Activated T-cell treated with anti-CD3 and anti-CD28 coated beads, Interleukin-2, amount 50 U/mL, for 48 hours (primary cell): Measurements from ENCODE around the gene TEAD1.
A peak's percentile ranks its signal among the peaks of the same experiment; 100 is the strongest.

Experiments
- DNase-seq, 2 experiments: peaks; one replicate each; pipeline ENCODE4 v3.0.0-alpha.2; 2020

Gene TEAD1

DNA sequence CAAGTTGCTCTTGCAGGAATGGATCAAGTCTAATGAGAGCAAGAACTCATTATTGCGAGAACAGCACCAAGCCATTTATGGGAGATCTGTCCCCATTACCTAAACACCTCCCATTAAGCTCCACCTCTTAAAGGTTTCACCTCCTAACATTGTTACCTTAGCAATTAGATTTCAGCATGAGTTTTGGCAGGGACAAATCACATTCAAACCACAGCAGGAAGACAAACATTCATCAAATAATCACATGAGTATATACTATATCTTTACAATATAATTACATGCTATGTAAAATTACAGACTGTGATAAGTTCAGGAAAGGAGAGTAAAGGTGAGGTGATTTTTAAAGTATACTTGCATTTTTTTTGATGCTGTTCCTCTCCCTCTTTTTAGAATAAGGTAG, 6.6 kb upstream of the TEAD1 start:
- DNase-seq, result no peak

DNA sequence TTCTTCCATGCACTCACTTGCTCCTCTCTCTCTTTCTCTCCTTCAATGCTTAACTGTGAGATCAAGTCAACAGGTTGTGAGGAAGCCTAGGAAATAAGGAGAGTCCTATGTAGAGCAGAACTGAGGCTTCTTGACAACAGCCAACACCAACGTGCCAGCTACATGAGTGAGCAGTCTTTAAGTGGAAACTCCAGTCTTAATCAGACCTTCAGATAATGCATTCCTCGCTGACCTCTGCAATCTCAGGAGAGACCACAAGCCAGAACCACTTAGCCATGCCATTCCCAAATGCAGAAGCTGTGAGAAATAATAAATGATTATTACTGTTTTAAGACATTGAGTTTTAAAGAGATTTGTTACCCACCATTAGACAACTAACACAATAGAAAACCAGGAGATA, 6.1 kb upstream of the TEAD1 start:
- DNase-seq, result no peak

DNA sequence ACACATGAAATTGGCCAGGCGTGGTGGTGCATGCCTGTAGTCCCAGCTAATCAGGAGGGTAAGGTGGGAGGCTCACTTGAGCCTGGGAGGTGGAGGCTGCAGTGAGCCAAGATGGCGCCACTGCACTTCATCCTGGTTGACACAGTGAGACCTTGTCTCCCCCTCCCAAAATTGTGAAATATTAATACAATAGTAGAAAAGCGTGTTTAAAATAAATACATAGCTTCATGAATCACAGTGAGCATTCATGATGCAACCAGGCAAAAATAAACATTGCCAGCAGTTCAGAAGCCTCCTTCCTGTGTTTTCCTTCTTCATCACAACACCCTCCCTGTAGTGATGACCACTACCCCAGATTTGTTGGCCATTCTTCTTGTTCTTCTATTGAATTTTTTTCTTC, 4.3 kb upstream of the TEAD1 start:
- no peak for DNase-seq

DNA sequence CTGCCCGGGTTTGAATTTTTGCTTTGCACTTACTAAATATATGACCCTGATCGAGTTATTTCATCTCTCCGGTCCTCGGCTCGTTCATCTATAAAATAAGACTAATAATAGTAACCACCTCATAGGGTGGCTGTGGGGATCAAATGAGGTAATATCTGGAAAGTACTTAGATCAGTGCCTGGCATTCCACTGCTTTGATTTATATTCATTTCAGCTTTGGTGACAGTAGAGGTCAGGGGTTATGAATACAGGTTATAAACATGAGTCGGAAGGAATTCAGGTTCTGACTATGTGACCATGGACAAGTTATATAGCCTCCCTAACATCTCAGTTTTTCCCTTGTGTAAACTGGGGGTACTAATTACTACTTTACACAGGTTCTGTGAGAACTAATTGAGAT, 2.9 kb upstream of the TEAD1 start:
- DNase-seq, result no peak

DNA sequence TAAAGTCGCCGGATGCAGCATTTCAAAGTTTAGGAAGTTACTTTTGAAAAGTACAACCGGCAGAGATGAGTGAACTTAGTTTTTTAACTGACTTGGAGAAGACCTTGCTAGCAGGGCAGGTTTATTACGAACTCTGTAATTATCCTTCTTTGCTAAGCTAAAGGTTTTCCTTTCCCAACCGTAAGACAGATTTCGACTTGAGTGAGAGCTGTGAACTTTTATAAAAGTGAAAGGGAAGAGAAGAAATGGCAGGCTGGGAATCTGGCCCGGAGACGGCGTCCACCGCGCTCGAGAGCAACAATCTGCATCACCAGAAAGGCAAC, 659 bp upstream of the TEAD1 start:
- DNase-seq, result no peak

DNA sequence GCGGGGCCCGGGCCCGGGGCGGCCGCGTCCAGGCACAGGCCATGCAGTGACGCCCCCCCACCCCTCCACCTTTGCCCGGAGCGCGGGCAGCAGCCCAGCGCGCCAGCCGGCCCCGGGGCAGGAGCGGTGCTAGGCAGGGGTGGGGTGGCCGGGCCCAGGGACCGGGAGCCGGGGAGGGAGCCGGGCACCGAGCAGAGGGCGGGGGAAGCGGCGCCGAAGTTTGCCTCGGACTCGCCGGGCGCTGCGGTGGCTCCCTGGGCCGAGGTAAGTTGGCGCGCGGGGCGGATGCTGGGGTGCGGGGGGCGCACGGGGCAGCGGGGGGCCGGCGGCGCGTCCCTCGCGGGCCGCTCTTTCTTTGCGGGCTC, 332 bp downstream of the TEAD1 start:
- DNase-seq, result no peak

DNA sequence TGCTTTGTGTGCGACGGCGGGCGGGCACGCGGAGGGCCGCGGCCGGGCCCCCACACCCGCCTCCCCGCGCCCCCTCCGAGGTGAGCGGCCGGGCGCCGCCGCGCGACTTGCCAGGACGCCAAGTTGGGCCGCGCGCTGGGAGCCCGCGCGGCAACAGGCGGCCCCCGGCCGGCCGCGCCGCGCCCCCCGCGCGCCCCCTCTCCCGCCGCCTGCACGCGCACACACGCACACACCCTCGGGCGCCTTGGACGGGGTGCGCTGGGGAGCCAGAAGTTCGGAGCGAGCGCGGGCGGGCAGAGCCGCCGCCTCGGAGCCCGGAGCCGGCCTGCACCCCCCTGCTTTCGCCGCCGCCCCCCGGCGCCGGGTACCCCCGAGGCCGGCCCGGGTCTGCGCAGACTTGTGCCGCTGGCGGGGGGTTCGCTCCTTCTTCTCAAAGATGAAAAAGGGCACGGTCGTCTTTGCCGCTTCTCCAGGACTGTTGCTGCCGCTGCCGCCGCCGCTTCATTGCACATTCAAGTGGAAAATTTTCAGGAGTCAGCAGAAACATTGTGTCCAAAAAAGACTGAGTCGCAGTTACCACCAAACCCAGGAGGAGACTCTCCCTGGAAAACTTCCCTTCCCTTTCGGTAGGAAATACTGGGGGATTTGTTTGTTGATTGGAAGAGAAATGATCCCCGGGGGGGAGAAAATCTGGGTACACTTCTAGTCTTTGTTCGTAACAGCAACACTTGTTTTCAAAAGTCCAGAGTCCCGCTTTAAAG, 895 bp downstream of the TEAD1 start:
- peak in 1 of 2 experiments; percentile 21 for DNase-seq

DNA sequence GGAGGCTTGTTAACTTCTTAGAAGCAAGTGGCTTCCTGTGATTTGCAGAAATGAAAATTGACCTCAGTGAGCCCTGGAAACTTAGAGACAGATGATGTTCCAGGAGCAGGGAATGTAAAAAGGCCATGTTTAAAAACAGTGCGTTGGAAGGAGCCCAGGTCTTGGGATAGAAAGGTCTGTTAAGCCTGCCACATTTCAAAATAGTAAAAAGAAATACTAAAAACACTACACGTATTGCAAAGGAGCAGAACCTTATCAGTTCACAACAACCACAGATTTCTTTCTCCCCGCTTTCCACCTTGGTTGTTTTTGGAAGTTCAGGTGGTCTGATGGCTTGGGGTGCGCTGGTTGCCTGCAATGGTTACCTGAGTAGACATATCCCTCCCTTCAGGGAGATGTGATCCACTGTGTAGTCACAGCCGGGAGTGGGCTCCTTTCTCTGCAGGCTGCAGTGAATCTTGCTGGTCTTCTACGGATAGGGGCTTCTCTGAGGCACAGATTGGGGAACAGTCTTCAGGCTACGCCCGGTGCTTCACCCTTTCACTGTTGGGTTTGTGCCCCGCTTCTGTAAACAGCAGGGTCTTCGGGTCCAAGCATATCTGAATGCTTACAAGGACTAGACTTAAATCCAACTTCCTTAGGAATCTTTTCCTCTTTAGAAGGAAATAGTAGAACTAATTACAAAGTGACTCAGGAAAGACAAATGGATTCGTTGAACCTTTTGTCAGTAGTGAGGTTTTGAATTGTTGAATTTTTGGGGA, 1.9 kb downstream of the TEAD1 start:
- no peak for DNase-seq

DNA sequence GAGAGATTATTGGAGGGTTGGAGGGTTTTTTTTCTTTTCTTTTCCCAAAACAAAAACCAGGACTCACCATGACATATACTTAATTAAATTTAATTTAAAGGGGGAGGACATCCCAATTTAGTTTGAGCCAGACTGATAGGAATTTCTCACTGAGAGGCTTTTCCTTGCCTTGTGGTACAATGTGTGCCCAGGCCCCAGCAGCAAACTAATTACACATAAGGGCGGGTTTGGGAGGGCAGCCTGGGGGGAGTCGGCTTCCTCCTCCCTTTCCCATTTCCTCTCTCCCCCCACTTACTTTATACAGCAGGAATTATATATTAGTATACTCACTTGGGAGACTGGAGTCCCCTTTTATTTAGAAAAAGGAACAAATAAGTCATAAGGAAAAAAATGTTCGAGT, 2.9 kb downstream of the TEAD1 start:
- no peak for DNase-seq

DNA sequence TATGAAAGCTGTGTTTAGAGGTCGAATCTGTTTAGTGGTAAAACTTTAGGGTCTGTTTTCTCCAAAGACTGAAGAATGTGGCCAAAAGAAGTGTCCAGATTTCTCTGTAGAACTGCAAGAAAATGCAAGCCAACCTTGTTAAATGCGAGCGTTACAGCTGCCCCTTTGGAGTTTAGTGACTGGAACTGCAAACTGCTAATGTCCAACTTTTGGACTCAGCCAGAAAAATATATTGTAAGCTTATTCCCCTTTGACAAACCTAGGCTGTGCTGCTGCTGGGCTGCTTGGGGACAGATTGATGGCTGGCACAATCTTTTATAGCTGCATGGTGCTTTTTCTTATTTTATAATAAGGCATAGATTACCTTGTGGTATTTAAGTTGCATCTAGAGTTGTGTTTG, 3.9 kb downstream of the TEAD1 start:
- no peak for DNase-seq

DNA sequence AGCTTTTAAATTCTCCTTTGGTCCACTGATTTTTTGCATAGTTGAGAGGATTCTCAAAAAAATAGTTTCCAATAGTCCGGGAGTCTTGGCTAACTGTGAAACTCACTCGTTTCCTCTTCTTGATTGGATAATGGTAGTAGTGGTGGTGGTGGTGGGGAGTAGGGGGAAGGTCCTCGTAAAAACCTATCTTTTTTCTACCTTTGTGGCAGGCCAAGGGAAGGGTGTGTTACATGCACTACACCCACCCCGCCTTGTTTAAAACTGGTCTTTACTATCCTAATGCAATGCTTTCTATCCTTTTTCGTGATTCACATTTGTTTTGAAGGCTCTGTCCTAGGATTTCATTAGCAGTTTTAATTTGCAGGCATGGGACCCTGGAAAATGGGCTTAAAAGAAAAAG, 4.8 kb downstream of the TEAD1 start:
- no peak for DNase-seq

DNA sequence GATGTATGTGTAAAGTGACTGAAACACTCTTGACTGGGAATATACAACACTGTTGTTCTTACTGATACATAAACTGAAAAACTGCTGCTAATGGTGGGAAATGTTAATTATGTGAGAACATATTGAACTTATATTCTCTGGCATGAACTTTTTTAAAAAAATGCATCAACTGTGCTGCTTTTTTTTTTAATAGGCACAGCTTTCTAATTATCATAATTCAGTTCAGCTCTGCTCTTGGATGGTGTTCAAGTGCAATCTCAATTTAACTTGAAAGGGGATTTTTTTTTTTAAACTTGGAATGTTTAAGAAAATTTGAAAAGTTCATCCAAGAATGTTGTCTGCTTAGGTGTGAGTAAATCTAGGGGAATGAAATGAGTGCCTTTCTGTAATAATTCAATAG, 5.2 kb downstream of the TEAD1 start:
- DNase-seq, result no peak

DNA sequence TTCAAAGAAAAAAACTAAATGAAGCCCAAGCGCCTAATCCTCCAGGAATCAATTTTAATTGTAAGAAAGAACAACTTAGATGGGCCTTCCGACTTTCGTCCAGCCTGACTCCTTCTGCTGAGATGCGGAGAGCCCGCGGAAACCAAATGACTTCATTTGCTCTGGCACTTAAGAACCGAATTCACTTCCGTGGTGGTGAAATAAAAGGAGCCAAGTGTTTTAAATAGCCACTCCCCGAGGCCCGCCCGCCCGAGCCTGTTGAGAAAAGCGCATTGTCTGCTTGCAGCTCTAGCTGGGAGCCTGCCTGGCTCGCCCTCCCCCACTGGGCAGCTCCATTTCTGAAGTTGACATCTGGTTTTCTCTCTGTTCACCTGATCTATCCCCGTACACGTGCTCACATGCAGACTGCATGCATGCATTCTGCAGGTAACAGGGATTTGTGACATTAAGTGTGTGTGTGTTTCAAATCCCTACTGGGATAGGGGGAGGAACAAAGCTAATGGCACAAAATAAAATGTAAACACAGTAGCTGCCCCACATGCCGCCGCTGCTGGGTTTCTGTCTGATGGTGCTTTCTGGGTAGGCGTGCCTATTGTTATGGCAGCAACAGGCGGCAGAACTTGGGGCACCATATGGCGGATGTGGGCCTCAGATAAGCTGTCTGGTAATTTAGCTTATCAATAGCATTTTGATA, 6.2 kb downstream of the TEAD1 start:
- DNase-seq, result no peak

DNA sequence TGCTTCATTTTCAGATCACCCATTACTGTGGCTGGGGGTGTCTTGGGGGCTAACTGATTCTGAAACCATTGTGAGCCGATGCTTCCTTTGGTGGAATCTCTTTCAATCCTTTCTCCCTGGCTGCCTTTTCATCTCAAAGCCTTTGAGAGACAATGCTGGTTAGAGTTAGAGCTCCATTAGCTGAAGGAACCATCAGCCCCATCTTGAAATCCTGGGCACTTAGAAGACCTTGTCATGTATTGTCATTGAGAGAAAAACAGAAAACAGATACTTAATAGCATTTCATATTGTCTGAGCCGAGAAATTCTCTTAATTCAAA, 6.7 kb downstream of the TEAD1 start:
- DNase-seq, result no peak

DNA sequence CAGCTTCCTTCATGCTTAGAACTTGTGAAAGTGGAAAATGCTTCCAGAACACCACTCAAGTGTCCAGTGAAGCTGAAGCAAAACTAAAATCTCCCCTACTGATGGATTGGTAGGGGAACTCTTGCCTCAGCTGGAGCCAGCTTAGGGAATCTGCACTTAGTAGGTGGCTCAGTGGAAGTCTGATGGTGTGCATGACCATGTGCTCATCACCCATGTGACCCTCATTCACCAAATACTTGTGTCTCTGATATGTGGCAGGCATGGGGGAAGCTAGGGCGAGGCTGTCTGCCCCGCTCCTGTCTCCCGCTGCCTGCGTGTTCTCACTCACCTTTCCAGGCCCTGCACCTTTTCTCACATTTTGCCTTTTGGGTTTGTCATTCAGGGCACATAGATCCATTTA, 7.2 kb downstream of the TEAD1 start:
- no peak for DNase-seq

DNA sequence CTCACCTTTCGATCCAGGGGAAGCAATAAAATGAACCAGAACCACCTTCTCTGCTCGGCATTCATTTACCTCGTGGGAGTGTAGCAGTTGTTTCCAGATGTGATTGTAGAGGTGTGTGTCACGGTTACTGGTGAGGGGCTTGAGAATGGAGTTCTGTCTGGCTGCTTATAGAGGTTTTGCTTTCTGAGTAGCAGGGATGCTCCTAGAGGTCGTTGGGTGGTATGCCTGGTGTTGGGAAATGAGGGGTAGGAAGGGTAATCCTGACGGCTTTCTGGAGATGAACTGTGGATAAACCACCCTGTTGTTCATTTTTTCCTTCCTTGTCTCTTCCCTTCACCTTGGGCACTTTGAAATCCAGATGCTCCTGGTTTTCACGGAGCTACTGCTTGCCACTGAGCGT, 8.1 kb downstream of the TEAD1 start:
- no peak for DNase-seq

DNA sequence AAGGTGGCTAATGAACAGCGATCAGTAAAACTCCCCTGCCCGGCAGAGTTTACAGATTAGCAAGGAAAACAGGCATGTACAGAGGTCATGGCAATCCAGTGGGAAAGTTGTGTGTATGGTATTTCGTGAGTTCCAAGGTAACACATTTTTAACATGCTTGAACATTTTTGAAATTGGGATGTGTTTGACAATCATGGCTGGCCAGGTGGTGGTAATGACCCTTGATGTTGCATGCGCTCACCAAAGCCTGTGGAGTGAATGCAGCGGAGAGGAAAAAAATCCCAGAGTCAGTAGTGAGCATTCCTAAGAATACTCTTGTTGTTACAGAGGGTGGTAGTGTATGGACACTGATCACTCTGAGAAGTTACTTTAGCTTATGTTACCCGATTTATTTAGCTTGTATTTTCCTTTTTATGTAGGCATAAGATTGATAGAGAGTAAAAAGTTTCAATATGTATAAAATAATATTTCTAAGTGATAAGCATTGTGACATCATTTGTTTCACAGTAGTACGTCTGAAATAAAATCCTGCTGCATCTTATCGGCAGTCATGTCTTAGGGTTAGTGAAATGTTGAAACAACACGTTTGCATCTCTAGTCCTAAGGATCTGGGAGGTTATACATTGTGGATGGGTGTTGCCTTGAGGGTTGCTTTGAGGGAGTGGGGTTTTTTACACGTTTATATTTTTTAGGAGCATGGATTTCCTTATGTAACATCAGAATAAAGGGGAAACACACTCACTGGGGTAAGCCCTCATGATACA, 8.7 kb downstream of the TEAD1 start:
- DNase-seq, result no peak

DNA sequence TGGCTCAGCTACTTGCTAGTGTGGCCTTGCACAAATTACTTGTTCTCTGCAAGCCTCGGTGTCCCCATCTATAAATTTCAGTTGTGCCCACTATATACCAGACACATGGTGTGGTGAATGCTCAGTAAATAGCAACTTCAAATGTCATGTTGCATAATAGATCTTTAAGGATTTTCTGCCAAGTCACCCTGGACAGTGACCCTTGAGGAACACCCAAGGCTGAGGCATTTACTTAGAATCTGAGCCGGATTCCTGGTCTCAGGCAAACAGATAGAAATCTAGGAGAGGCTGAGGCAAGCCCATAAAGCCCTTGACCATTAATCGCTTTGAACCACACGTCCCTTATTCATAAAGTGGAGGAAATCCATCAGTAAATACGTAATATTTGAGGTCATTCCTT, 9.7 kb downstream of the TEAD1 start:
- no peak for DNase-seq

DNA sequence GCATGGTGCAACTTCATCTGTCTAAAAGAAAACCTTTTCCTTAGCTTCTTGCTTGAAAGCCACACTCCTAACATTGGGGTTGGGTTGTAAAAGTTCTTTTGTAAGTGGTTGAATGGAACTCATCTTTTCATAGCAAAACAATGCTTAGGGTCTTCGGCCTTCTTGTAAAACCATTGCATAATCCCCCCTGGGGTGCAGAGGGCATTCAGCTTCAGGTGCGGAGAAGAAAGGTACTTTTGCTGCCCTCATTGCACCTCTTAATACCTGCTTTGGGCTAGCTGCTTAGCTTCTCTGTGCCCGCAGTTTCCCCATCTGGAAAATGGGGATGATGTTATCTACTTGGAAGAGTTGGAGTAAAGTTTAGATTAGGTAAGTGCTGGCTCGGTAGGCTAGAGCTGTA, 10.1 kb downstream of the TEAD1 start:
- no peak for DNase-seq

DNA sequence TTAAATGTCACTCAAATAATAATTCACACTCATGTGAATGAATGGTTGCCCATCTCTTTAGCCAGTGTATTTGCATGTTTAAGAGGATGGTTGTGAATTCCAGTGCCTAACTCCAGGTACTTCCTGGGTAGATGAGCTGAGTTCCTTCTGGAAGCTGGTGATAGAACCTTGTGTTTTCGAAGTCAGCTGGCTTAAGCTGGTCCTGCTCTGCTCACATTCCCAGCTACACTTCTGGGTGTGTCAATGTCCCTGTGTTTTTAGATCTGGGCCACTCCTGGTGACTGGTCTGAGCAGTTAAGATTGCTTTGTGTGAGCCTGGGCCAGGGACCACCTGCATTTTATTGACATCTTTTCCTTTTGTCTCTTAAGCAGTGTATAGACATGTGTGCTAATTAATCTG, 10.6 kb downstream of the TEAD1 start:
- DNase-seq, result no peak

DNA sequence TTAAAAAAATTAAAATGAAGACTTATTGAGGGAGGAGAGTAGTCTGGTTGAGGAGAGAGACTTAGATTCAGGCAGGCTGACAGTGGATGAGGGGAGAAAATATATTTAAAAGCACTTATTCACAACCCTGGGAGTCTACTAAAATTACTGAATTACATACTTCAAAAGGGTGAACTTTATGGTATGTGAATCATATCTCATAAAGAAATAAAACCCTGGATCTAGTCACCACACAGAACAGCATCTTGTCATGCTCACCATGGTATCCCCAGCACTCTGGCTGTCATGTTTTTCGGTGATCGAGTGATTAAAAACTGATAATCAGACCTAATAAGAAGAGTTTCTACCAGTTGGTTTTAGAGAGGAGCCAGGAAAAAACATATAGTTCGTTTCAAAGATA, 11.0 kb downstream of the TEAD1 start:
- DNase-seq, result no peak

DNA sequence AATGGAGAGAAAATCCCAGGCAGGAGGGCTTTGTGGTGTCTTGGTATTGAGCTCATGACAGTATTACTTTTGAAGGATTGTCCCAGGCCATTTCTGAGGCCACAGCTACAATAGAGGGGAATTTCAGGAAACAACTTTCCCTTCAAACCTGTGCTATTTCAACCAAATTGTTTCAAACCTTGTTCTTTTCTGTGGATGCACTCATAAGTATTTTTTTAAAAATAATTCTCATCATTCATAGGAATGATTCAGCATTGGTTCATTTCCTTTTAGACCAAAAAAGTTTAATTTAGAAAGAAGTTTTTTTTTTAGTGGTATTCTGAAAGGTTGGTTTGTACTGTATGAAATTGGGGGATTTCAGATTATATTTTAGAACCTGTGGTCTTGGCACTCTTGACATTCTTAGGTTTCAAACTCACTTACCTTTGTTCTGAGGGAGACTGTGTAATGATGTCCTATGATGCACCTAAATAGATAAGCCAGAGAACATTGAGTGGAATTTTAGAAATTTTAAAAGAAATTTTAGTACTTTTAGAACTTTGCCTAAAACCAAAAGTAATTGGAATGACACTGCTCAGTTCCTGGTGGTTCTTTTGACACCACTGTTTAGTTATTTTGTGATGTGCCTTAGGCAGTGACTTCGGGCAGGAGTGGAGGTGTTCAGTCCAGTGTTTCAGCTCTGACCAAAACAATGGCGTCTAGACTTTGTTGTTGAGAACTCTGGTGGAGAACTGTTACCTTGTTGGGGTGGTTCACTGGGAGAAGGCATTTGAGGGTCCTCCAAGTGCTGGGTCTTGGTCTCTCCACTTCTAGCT, 12.2 kb downstream of the TEAD1 start:
- DNase-seq, result no peak

DNA sequence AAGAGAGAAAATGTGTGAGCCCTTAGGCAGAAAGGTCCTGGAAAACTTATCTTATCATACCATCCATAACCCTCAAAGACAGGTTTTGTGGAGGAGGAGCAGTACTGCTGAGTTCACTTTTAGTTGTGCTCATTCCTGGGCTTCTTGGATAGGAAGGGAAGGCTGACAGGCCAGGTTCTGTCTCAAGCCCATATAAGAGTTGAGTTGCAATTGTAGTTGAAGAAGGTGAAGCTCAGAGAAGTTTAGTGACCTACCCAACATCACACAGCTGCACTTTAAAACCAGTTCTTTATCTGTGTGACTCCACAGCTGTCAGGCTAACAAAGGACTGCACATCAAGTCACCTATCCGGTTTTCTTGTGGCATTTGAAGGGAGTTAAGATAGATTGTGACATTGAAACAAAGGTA, 13.0 kb downstream of the TEAD1 start:
- DNase-seq, result no peak
